Uterus (tissue), 4 donors: ENCODE results near the gene SH3GL3. TPM values are rescaled to one million over a fixed set of nuclear protein-coding genes. Genes with fewer than 3 reads are reported as not detected.

ENCODE experiments used
- DNase-seq, 2 donors: peaks; one replicate each; pipeline ENCODE4 v3.0.0-alpha.2; 2019 to 2020
- H3K27ac ChIP-seq, 2 donors: fragments of 200-600 bp; sonication (generic); 1 replicate in 1 of 2; 2 replicates in 1 of 2; pipeline ENCODE4 v1.5.1; 2016 to 2018
- H3K27me3 ChIP-seq, 2 donors: fragments of 200-600 bp; sonication (generic); one replicate each; pipeline ENCODE4 v1.5.1; 2018 to 2019; ENCODE audit warnings: control low read depth in 1 of 2
- H3K36me3 ChIP-seq, 2 donors: fragments of 200-600 bp; sonication (generic); one replicate each; pipeline ENCODE4 v1.5.1; 2019; ENCODE audit warnings: control low read depth in 1 of 2
- H3K4me1 ChIP-seq, 2 donors: fragments of 200-600 bp; sonication (generic); one replicate each; pipeline ENCODE4 v1.5.1; 2018 to 2019; ENCODE audit warnings: control low read depth in 1 of 2
- H3K4me3 ChIP-seq, 2 donors: fragments of 200-600 bp; sonication (generic); 1 replicate in 1 of 2; 2 replicates in 1 of 2; pipeline ENCODE4 v1.5.1; 2018 to 2019; ENCODE audit warnings: mild to moderate bottlenecking in 1 of 2
- H3K9me3 ChIP-seq, 2 donors: fragments of 200-600 bp; sonication (generic); one replicate each; pipeline ENCODE4 v1.5.1; 2019; ENCODE audit warnings: control low read depth in 1 of 2
- POLR2A ChIP-seq, 2 donors: fragments of 450-650 bp; IDR thresholded peaks; one replicate each; pipeline ENCODE4 v1.6.1; 2016; ENCODE audit warnings: antibody characterized with exemption in 2 of 2, mild to moderate bottlenecking in 1 of 2, moderate library complexity in 1 of 2
- intact Hi-C: fragments of 100-400 bp; cut with DNase I; formaldehyde crosslinking; loops from one replicate; pipeline ENCODE4 v1.15.1; 2023; ENCODE audit warnings: low total_unique reads
- total RNA-seq, 4 donors: library from RNA; depleted of rRNA in 3 of 4; stranded (reverse); fragments of >200 nt in 3 of 4; gene quantifications; one replicate each; pipeline versions ENCODE4 v1.1.0 to v1.2.4, GENCODE V29; 2014 to 2023
- TF ChIP-seq, protein P1 (sequence below), 4 experiments: fragments of 200-600 bp in 2 of 4; fragments of 450-650 bp in 2 of 4; sonication (generic) in 2 of 4; IDR thresholded peaks; one replicate each; pipeline ENCODE4 v1.5.1; 2016 to 2019; ENCODE audit warnings: antibody characterized with exemption in 4 of 4, mild to moderate bottlenecking in 2 of 4, moderate library complexity in 1 of 4
- donor health status: DM: yes; HTN: yes; CAD: no.

Gene SH3GL3
- total RNA-seq, 4 donors from 2014 or later: 1.2 to 11.8 (median 2.0) TPM; not detected in 1

DNA sequence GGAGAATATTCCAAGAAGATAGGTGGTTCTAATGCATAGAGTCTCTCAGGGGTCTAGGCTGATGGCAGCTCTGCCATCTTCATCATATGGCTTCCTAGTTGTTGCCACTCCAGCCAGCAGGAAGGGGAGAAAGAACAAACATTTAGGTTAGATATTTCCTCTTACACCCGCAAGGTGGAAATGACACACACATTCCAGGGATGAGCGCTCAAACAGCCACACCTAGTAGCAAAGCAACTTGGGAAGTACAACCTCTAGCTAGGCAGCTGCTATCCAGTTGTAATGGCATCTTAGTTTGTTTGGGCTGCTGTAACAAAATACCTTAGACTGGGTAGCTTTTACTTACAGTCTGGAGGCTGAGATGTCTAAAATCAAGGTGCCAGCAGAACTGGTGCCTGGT lies 154.9 kb downstream of the SH3GL3 start:
- Histone ChIP-seq H3K4me3 (no peak overlapping the region), H3K27me3 (no peaks in the 10 kb centered on the region), H3K27ac (no peak overlapping the region), H3K36me3 (no peaks in the 10 kb centered on the region), H3K4me1 (no peaks in the 10 kb centered on the region), H3K9me3 (no peaks in the 10 kb centered on the region)
- intact Hi-C loops: no loop called here
- no peak for TF ChIP-seq POLR2A (IDR thresholded peaks at IDR 0.05)
- TF ChIP-seq, protein P1, sequence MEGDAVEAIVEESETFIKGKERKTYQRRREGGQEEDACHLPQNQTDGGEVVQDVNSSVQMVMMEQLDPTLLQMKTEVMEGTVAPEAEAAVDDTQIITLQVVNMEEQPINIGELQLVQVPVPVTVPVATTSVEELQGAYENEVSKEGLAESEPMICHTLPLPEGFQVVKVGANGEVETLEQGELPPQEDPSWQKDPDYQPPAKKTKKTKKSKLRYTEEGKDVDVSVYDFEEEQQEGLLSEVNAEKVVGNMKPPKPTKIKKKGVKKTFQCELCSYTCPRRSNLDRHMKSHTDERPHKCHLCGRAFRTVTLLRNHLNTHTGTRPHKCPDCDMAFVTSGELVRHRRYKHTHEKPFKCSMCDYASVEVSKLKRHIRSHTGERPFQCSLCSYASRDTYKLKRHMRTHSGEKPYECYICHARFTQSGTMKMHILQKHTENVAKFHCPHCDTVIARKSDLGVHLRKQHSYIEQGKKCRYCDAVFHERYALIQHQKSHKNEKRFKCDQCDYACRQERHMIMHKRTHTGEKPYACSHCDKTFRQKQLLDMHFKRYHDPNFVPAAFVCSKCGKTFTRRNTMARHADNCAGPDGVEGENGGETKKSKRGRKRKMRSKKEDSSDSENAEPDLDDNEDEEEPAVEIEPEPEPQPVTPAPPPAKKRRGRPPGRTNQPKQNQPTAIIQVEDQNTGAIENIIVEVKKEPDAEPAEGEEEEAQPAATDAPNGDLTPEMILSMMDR (IDR thresholded peaks at IDR 0.05): no peak
- DNase-seq: no peak

DNA sequence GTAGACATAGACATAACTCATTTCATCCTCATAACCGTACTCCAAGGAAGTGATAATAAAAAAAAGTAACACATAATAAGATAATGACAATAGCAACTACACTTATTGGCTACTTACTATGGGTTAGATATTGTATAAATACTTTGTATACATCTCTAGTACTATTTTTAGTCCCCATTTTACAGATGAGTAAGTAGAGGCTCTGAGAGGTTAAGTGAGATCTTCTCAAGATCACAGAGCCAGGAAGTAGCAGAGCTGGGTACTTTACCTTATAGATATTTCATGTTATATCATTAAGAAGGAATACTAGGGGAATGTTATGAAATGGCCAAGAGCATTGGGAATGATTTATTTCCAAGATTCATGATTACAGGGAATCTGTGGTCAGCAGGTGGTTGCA lies 157.4 kb downstream of the SH3GL3 start:
- no peak overlapping the region for H3K27ac ChIP-seq
- H3K4me1 ChIP-seq: no peaks in the 10 kb centered on the region

DNA sequence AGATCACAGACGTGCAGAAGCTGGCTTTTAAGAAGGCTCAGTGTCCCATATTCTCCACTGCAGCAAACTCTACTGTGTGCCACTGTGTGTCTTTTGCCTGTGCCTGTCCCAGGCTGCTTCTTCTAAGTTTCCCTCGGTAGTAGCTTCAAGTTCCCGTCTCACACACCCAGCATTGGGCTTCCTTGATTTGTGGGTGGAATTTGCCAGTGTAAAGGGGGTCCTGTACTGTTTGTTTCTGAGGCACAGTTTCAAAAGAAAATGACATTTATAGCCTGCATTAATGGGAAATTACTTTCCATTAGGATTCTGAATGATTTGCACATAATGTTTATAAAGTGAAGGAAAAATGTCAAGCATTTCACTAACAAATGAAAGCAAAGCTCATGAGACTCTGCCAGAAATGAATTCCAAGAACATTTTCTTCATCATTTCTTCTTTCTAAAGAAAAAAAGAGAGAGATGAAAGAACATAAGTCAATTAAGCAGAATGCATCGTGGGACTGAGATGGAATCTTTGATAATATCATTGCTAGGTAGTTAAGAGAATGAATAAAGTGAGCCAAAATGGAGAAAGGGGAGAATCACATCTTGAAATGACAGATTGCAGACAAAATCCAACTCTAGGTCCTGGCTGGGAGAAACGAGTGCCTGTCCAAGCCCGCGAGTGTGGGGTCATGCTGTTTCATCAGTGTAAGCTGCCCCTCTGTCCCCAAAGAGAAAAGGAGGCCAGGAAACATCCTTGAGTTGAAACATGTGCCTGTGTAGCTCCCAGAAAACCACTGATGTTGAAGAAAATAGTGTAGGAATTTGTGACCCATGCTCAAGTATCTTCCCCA lies 158.2 kb downstream of the SH3GL3 start:
- no peaks in the 10 kb centered on the region for H3K4me1 ChIP-seq
- intact Hi-C loops: no loop called here
- no peak overlapping the region for H3K27ac ChIP-seq
- H3K9me3 ChIP-seq: no peaks in the 10 kb centered on the region
- TF ChIP-seq, protein P1 (IDR thresholded peaks at IDR 0.05): no peak
- no peak for TF ChIP-seq POLR2A (IDR thresholded peaks at IDR 0.05)
- no peaks in the 10 kb centered on the region for H3K27me3 ChIP-seq
- no peaks in the 10 kb centered on the region for H3K36me3 ChIP-seq
- H3K4me3 ChIP-seq: no peak overlapping the region
- peak; percentile 49 to 64 for DNase-seq

More for the DNA sequence above, 157.4 kb downstream of the SH3GL3 start:
- no peaks in the 10 kb centered on the region for H3K36me3 ChIP-seq
- no peak for DNase-seq
- H3K4me3 ChIP-seq: no peak overlapping the region
- no peaks in the 10 kb centered on the region for H3K9me3 ChIP-seq
- intact Hi-C loops: no loop called here
- TF ChIP-seq, protein P1 (IDR thresholded peaks at IDR 0.05): no peak
- TF ChIP-seq POLR2A (IDR thresholded peaks at IDR 0.05): no peak
- no peaks in the 10 kb centered on the region for H3K27me3 ChIP-seq

DNA sequence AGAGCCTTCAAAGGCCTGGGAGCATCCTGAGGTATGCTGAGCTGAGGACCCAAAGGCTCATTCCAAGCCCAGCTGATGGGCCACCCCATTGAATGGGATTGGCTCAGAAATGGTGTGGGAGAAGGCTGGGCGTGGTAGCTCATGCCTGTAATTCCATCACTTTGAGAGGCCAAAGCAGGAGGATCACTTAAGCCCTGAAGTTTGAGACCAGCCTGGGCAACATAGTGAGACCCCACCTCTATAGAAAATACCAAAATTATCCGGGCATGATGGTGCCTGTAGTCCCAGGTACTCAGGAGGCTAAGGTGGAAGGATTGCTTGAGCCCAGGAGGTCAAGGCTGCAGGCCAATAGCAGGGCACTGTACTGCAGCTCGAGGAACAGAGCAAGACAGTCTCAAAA lies 163.0 kb downstream of the SH3GL3 start:
- no peak for TF ChIP-seq POLR2A (IDR thresholded peaks at IDR 0.05)
- Histone ChIP-seq H3K36me3 (no peaks in the 10 kb centered on the region), H3K9me3 (no peaks in the 10 kb centered on the region), H3K27me3 (no peaks in the 10 kb centered on the region), H3K27ac (no peak overlapping the region), H3K4me3 (no peak overlapping the region), H3K4me1 (no peaks in the 10 kb centered on the region)
- DNase-seq: no peak
- intact Hi-C loops: no loop called here

DNA sequence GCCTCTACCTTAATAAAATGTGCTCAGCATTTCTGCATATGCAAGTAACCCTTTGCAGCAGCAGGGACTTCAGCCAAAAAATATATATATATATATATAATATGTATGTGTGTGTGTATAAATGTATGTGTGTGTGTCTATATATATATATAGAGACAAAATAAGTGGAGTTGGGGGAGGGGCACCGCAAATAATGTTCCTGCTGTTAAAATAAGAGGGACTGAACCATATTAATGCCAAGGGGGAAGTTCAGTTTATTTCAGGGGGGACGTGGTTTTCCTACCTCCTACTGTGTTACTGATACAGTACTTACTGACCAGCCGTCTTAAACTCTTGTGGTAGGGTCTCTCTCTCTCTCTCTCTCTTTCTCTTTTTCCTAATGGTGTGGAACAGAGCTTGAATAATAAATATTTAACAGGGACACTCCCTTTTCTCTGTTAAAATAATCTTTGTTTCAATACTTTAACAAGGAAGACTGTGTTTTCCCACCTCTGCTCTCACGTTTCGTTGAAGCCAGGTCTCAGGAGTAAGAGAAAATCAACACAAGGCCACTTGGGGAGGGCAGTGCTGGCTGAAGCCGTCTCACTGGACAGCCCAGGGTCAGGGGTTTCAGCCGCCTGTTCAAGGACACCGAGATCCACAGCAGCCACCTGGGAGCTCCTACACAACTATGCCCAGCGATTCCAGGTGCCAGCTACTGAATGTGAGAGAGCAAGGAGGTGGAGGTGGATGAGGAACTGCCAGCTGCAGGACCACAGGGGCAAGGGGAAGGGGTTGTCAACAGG lies 164.0 kb downstream of the SH3GL3 start:
- Histone ChIP-seq H3K27ac (no peak overlapping the region), H3K27me3 (no peaks in the 10 kb centered on the region), H3K4me3 (no peak overlapping the region), H3K9me3 (no peaks in the 10 kb centered on the region), H3K36me3 (no peaks in the 10 kb centered on the region), H3K4me1 (no peaks in the 10 kb centered on the region)
- intact Hi-C loops: no loop called here
- DNase-seq: no peak
- TF ChIP-seq, protein P1 (IDR thresholded peaks at IDR 0.05): no peak
- no peak for TF ChIP-seq POLR2A (IDR thresholded peaks at IDR 0.05)
